Stimulated activated CD8-positive, alpha-beta memory T cell treated with anti-CD3 and anti-CD28 coated beads, Interleukin-15, amount 100 ng/mL, for 24 hours (primary cell): ENCODE measurements around the gene PREPL.
"Not testable (repeated sequence)": the region's sequence is repeated elsewhere in the genome, so short reads cannot be mapped to it uniquely, and the experiment has no call there.

Experiments
- DNase-seq: peaks from one replicate; pipeline ENCODE4 v3.0.0-alpha.2; 2020; ENCODE audit warnings: low read depth

The PREPL gene

GRCh38 chr2:44348400-44348799 lies 12.9 kb downstream of the PREPL start:
- DNase-seq: no peak

GRCh38 chr2:44347526-44347925 lies 13.8 kb downstream of the PREPL start:
- DNase-seq: no peak

GRCh38 chr2:44342854-44343253 lies 18.4 kb downstream of the PREPL start:
- DNase-seq: no peak

- DNase-seq: no peak
These were observed 25.3 kb downstream of the PREPL start for GRCh38 chr2:44335806-44336538.

- DNase-seq: no peak
These were observed 27.3 kb downstream of the PREPL start for GRCh38 chr2:44333994-44334393.

- no peak for DNase-seq
These were observed 30.5 kb downstream of the PREPL start for GRCh38 chr2:44330801-44331200.

- DNase-seq: no peak
These were observed 32.0 kb downstream of the PREPL start for GRCh38 chr2:44329343-44329742.

GRCh38 chr2:44328750-44329149 lies 32.5 kb downstream of the PREPL start:
- DNase-seq: no peak

GRCh38 chr2:44326548-44327264 lies 34.6 kb downstream of the PREPL start:
- DNase-seq: no peak

- DNase-seq: no peak
These were observed 35.4 kb downstream of the PREPL start for GRCh38 chr2:44325897-44326296.

- DNase-seq: no peak
These were observed 36.3 kb downstream of the PREPL start for GRCh38 chr2:44324971-44325426.

GRCh38 chr2:44321360-44321759 lies 39.9 kb downstream of the PREPL start:
- no peak for DNase-seq

- no peak for DNase-seq
These were observed 40.5 kb downstream of the PREPL start for GRCh38 chr2:44320832-44321231.

- DNase-seq: no peak
These were observed 45.3 kb downstream of the PREPL start for GRCh38 chr2:44315945-44316344.

GRCh38 chr2:44314362-44314761 lies 46.9 kb downstream of the PREPL start:
- no peak for DNase-seq

GRCh38 chr2:44310287-44310686 lies 51.0 kb downstream of the PREPL start:
- no peak for DNase-seq

- no peak for DNase-seq
These were observed 55.4 kb downstream of the PREPL start for GRCh38 chr2:44305882-44306281.

GRCh38 chr2:44304258-44304657 lies 57.0 kb downstream of the PREPL start:
- DNase-seq: no peak

- DNase-seq: not testable (repeated sequence)
These were observed 57.5 kb downstream of the PREPL start for GRCh38 chr2:44303766-44304165.

- no peak for DNase-seq
These were observed 60.2 kb downstream of the PREPL start for GRCh38 chr2:44301111-44301510.

- DNase-seq: no peak
These were observed 61.7 kb downstream of the PREPL start for GRCh38 chr2:44299635-44300034.

- no peak for DNase-seq
These were observed 63.9 kb downstream of the PREPL start for GRCh38 chr2:44297431-44297830.

GRCh38 chr2:44296653-44297052 lies 64.6 kb downstream of the PREPL start:
- DNase-seq: no peak
